SH-SY5Y (cell line): ENCODE data around the gene ITPA.

ENCODE experiments used
- GATA2 ChIP-seq: IDR thresholded peaks from 2 replicates; pipeline ENCODE4 v1.6.1; 2011; ENCODE audit warnings: mild to moderate bottlenecking, low read depth, low read length
- GATA3 ChIP-seq: IDR thresholded peaks from 2 replicates; pipeline ENCODE4 v1.6.1; 2011; ENCODE audit warnings: low read depth, mild to moderate bottlenecking, low read length, moderate library complexity

GRCh38 chr20:3248993-3249347 lies 39.7 kb downstream of the ITPA start:
- TF ChIP-seq GATA2 (no peak), GATA3 (no peak)
